A549 (cell line): Measurements from ENCODE around the gene TSPAN14. TPM values are rescaled to one million over a fixed set of nuclear protein-coding genes. Genes with fewer than 3 reads are reported as not detected.

Experiments used
- ATAC-seq, 2 experiments: fragments of 200-7000 bp in 1 of 2; fragments of >200 bp in 1 of 2; cut with Nextera tagmentation in 1 of 2; cut with Tn5 transposase in 1 of 2; 3 replicates each; pipeline versions ENCODE4 v1.8.0 to v1.9.1; 2018 to 2020; ENCODE audit warnings: mild to moderate bottlenecking in 1 of 2, moderate library complexity in 1 of 2
- CTCF ChIA-PET: fragments of 300-600 bp; sonication (Branson Sonifier 250); formaldehyde crosslinking; extraction: SDS; loops from one replicate; lab custom pipeline; 2021; ENCODE audit warnings: antibody characterized with exemption, inconsistent platforms; lab: Yijun Ruan, JAX
- POLR2A ChIA-PET: fragments of 350-600 bp; formaldehyde crosslinking; extraction: SDS; loops from one replicate; lab custom pipeline; 2021; ENCODE audit warnings: antibody characterized with exemption, inconsistent platforms; lab: Yijun Ruan, JAX
- DNase-seq, 2 experiments: peaks; one replicate each; pipeline versions ENCODE4 v3.0.0 to v3.0.0-alpha.2; 2011 to 2016; ENCODE audit warnings: low read depth in 1 of 2, low spot score in 1 of 2
- FAIRE-seq: peaks from 2 replicates; lab custom pipeline; 2011; peaks lifted over from hg19 to GRCh38; lab: Jason Lieb, UNC
- H3K27ac ChIP-seq, 2 experiments: fragments of >200 bp; sonication (Bioruptor Twin); formaldehyde crosslinking; 3 replicates each; pipeline ENCODE4 v1.5.1; 2016 to 2017
- H3K4me1 ChIP-seq: fragments of >200 bp; sonication (Bioruptor Twin); formaldehyde crosslinking; 3 replicates; pipeline ENCODE4 v1.6.1; 2016
- H3K4me2 ChIP-seq: fragments of >200 bp; sonication (Bioruptor Twin); formaldehyde crosslinking; 3 replicates; pipeline ENCODE4 v1.6.1; 2016
- H3K4me3 ChIP-seq: fragments of >200 bp; sonication (Bioruptor Twin); formaldehyde crosslinking; 3 replicates; pipeline ENCODE4 v1.5.1; 2016
- H3K9me3 ChIP-seq: fragments of >200 bp; sonication (Bioruptor Twin); formaldehyde crosslinking; 3 replicates; pipeline ENCODE4 v1.6.1; 2016
- CBX2 ChIP-seq: fragments of 200-600 bp; sonication (generic); IDR thresholded peaks from 2 replicates; pipeline ENCODE4 v1.6.1; 2016; ENCODE audit warnings: low read depth, mild to moderate bottlenecking, borderline replicate concordance
- ESRRA ChIP-seq: fragments of 150-350 bp; IDR thresholded peaks from 2 replicates; pipeline ENCODE4 v1.6.1; 2014; ENCODE audit warnings: mild to moderate bottlenecking, low read length, borderline replicate concordance
- GATA3 ChIP-seq: IDR thresholded peaks from 2 replicates; pipeline ENCODE4 v1.6.1; 2012; ENCODE audit warnings: borderline replicate concordance
- HOXB5 ChIP-seq: fragments of 250-450 bp; sonication (Bioruptor Pico); IDR thresholded peaks from 2 replicates; pipeline ENCODE4 v1.5.0; 2020; ENCODE audit warnings: mild to moderate bottlenecking, moderate library complexity
- KDM1A ChIP-seq: fragments of 200-600 bp; sonication (generic); IDR thresholded peaks from 2 replicates; pipeline ENCODE4 v1.6.1; 2016; ENCODE audit warnings: low read depth, mild to moderate bottlenecking
- MAFK ChIP-seq: fragments of 450-650 bp; IDR thresholded peaks from 2 replicates; pipeline ENCODE4 v1.6.1; 2014; ENCODE audit not compliant: partially characterized antibody
- MAZ ChIP-seq: fragments of 150-350 bp; IDR thresholded peaks from 2 replicates; pipeline ENCODE4 v1.6.1; 2014; ENCODE audit warnings: antibody characterized with exemption, low read depth, low read length, borderline replicate concordance
- MYC ChIP-seq: IDR thresholded peaks from 2 replicates; pipeline ENCODE4 v1.6.1; 2012; ENCODE audit warnings: mild to moderate bottlenecking, inconsistent platforms, low read length, improper control_type of control experiment, borderline replicate concordance
- NFE2L2 ChIP-seq: fragments of 150-350 bp; conservative IDR thresholded peaks from 2 replicates; pipeline ENCODE4 v1.6.1; 2014; ENCODE audit warnings: low read length
- PBX3 ChIP-seq: IDR thresholded peaks from 2 replicates; pipeline ENCODE4 v1.6.1; 2012
- RFX5 ChIP-seq: fragments of 450-650 bp; IDR thresholded peaks from 2 replicates; pipeline ENCODE4 v1.7.1; 2014; ENCODE audit warnings: antibody characterized with exemption, mild to moderate bottlenecking, moderate library complexity
- SMC3 ChIP-seq: fragments of >200 bp; sonication (Bioruptor Twin); formaldehyde crosslinking; IDR thresholded peaks from 3 replicates; pipeline ENCODE4 v1.6.1; 2018; ENCODE audit warnings: inconsistent platforms
- ZNF302 ChIP-seq: fragments of 250-450 bp; sonication (Bioruptor Pico); IDR thresholded peaks from 2 replicates; pipeline ENCODE4 v1.9.0; 2021; ENCODE audit warnings: inconsistent platforms, mild to moderate bottlenecking, moderate library complexity
- WGBS: methylation state at CpG from one replicate; pipeline ENCODE4 v1.1.6; 2017; ENCODE audit errors: missing lambda C conversion rate; 5-methylcytosine and 5-hydroxymethylcytosine counted together
- polyA plus RNA-seq, 4 experiments: library from polyadenylated mRNA; depleted of rRNA in 3 of 4; stranded (reverse); fragments of >200 nt; fragmentation: RNase III in 1 of 4; extraction: RNeasy Plus Mini Kit Qiagen cat#74134 plus additional on column Dnase treatment in 1 of 4; gene quantifications; 2 replicates in 3 of 4; 3 replicates in 1 of 4; pipeline ENCODE4 v1.2.3, GENCODE V29; 2011 to 2017
- TF ChIP-seq, protein P1 (sequence below): fragments of >200 bp; sonication (Bioruptor Twin); formaldehyde crosslinking; IDR thresholded peaks from 2 replicates; pipeline ENCODE4 v1.6.1; 2016
- TF ChIP-seq, protein P2 (sequence below): fragments of 250-450 bp; sonication (Bioruptor Pico); IDR thresholded peaks from 2 replicates; pipeline ENCODE4 v1.5.0; 2021; ENCODE audit warnings: mild to moderate bottlenecking, moderate library complexity, borderline replicate concordance

Gene TSPAN14
- polyA plus RNA-seq, 2 of the 4 experiments (the other 2 are of a cell fraction): 87.0 to 124 TPM

DNA sequence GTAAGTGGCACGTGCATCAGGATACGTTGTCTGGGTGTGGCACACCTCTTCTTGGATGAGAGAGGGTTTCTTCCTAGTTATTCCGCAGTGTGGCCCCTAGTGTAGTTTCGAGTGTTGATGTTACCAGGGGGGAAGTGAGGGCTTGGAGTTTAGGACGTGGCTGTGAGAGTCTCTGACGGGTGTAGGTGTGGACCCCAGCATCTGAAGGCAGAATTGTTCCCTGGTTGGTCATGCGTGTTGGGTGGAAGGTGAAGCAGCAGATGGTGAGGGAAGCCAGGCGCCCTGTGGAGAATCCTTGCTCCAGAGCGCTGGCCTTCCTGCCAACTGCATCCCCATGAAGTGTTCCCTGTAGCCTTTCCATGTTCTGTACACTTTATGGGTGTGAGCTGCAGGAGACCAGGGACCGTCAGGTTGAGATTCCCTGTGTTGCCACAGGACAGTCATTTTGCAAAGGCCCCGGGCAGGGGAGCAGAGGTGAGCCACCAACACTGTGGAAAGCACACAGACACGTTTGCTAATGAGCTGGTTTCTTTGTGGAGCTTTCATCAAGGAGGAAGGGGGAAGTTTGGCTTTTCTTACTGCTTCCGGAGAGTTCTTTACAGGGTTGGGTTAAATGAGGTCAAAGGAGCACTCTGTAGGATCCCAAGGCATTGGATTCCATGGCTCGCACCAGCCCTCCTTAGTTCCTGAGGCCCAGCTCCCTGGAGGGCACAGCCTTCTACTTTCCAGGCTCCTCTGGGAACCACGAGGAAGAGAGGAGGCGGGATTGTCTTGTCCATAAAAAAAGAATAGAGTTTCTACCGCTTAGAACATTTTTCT, 32.0 kb downstream of the TSPAN14 start:
- Histone ChIP-seq H3K4me2 (peak overlapping the region; percentile 29), H3K27ac (peak overlapping the region; percentile 50 to 90; a peak in 5 of 6 replicates), H3K4me3 (no peak overlapping the region), H3K4me1 (peaks cover 82% of the 10 kb centered on the region), H3K9me3 (no peaks in the 10 kb centered on the region)
- ATAC-seq: no peak
- POLR2A ChIA-PET: no interaction called here
- DNase-seq: no peak
- TF ChIP-seq RFX5 (no peak), GATA3 (no peak), KDM1A (no peak), CBX2 (no peak), PBX3 (no peak)
- 87% methylated on average over 17 of the region's 17 CpGs for WGBS
- CTCF ChIA-PET: interaction anchor here (0.9 to 4.5 kb wide), 4 partner anchors 17 to 42 kb away, joined by 3 to 27 read pairs (median 11); no protein-coding TSS in a partner anchor
- no peak for FAIRE-seq

DNA sequence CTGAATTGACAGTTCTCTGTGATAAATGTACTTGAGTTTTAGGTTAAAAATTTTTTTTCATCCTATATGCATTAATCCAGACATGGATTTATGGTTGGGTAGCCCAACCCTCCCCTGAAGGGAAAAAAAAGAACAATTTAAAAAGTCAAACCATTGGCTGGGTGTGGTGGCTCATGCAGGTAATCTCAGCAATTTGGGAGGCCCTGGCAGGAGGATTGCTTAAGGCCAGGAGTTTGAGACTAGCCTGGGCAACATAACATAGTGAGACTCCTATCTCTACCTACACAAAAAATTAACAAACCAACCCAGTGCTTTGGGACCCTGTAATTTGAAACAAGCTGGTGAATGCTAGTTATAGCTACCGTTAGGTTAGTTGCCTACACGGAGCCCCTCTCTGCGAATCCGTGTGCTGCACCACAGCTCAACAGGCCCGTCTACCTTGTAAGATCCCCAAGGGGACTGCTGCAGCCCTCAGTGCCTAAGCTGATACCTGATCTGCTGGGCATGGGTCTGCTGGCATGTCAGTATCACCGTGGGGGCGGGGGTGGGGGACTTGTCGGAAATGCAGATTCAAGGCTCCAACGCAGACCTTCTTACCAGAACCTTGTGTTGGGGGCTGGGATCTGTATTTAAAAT, 32.8 kb downstream of the TSPAN14 start:
- ATAC-seq (no peak), DNase-seq (no peak), FAIRE-seq (no peak)
- TF ChIP-seq MAZ: no peak
- TF ChIP-seq, protein P1, sequence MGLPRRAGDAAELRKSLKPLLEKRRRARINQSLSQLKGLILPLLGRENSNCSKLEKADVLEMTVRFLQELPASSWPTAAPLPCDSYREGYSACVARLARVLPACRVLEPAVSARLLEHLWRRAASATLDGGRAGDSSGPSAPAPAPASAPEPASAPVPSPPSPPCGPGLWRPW: no peak
- TF ChIP-seq MAFK: peak; percentile 20
- TF ChIP-seq NFE2L2: no peak
- no peak for TF ChIP-seq PBX3
- H3K4me2 ChIP-seq: peak overlapping the region; percentile 29; the same call in 2 of the 3 replicates
- H3K4me1 ChIP-seq: peaks cover 89% of the 10 kb centered on the region
- WGBS: 94% methylated on average over 5 of the region's 9 CpGs
- ChIA-PET POLR2A (no interaction called here), CTCF (interaction anchor here (0.9 to 4.5 kb wide), 5 partner anchors 14 to 42 kb away, joined by 3 to 27 read pairs (median 4); no protein-coding TSS in a partner anchor)
- H3K27ac ChIP-seq: peak overlapping the region; percentile 50 to 90; a peak in 4 of 6 replicates
- no peaks in the 10 kb centered on the region for H3K9me3 ChIP-seq
- H3K4me3 ChIP-seq: no peak overlapping the region

DNA sequence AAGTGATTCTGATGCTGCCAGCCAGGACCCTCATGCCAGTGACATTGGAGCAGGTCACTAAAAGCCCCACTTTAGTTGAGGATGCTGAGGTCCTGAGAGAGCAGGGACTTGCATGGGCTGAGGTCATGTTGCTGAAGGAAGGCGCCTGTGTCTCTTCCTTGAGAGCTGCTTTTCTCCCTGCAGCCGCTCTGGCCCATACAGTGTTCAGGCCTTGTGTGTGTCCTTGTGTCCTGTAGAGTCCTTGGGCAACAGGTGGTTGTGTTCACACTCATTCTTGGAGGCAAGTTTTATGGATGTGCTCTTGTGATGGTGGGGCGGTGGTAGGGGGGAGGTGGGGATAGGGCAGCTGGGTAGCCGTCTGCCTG, 33.3 kb downstream of the TSPAN14 start:
- ATAC-seq: no peak
- no peak for FAIRE-seq
- ChIA-PET CTCF (interaction anchor here (1.4 to 4.5 kb wide), 4 partner anchors 15 to 43 kb away, joined by 3 to 27 read pairs (median 12); no protein-coding TSS in a partner anchor), POLR2A (no interaction called here)
- TF ChIP-seq GATA3 (no peak), ESRRA (no peak), MYC (no peak), ZNF302 (no peak), KDM1A (no peak), RFX5 (no peak), SMC3 (no peak), HOXB5 (CRISPR knock-in tag) (no peak)
- TF ChIP-seq, protein P2, sequence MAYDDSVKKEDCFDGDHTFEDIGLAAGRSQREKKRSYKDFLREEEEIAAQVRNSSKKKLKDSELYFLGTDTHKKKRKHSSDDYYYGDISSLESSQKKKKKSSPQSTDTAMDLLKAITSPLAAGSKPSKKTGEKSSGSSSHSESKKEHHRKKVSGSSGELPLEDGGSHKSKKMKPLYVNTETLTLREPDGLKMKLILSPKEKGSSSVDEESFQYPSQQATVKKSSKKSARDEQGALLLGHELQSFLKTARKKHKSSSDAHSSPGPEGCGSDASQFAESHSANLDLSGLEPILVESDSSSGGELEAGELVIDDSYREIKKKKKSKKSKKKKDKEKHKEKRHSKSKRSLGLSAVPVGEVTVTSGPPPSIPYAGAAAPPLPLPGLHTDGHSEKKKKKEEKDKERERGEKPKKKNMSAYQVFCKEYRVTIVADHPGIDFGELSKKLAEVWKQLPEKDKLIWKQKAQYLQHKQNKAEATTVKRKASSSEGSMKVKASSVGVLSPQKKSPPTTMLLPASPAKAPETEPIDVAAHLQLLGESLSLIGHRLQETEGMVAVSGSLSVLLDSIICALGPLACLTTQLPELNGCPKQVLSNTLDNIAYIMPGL: no peak
- Histone ChIP-seq H3K9me3 (no peaks in the 10 kb centered on the region), H3K27ac (peak overlapping the region; percentile 35 to 90; a peak in 5 of 6 replicates), H3K4me2 (no peak overlapping the region), H3K4me3 (no peak overlapping the region), H3K4me1 (peaks cover 94% of the 10 kb centered on the region)
- WGBS: 100% methylated on average over 3 of the region's 4 CpGs
- no peak for DNase-seq
